ENCODE measurements around the gene ENDOD1. TPM values are rescaled to one million over a fixed set of nuclear protein-coding genes. Genes with fewer than 3 reads are reported as not detected.

ENDOD1 gene
- total RNA-seq, 1 donor from 2014 or later = 30.4 TPM

DNA sequence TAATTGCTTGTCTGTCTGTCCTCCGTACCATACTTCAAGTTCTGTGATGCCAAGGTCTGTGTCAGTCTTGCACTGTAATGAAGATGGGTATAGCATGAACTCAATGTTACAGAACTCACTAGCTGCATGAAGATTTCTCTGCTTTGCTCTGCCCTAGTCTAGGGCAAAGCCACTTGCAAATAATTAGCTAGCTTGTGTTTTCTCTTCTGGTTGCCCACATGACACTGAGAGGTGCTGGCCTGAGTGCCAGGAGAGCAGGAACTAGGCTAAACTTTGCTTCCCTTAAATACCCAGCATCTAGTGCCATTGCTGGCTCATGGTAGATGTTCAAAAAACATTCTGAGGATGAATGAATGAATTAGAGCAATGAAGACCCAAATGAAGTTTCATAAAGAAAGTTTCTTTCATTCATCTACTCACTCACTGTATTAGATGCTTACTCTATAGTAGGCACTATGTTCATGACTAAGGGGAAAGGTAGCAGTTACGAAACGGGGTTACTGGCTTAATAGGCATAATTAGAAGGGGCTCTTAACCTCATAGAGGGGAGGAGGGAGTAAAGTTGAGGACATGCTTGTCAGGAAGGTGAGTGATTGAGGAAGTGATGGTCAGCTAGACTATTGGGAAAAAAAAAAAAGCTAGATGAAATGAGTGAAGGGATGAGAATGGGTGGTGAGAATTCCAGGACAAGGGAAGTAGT, 4.4 kb upstream of the ENDOD1 start:
- DNase-seq (no peak), ATAC-seq (no peak)
- H3K4me3 ChIP-seq = no peak overlapping the region
- TF ChIP-seq, protein P1, sequence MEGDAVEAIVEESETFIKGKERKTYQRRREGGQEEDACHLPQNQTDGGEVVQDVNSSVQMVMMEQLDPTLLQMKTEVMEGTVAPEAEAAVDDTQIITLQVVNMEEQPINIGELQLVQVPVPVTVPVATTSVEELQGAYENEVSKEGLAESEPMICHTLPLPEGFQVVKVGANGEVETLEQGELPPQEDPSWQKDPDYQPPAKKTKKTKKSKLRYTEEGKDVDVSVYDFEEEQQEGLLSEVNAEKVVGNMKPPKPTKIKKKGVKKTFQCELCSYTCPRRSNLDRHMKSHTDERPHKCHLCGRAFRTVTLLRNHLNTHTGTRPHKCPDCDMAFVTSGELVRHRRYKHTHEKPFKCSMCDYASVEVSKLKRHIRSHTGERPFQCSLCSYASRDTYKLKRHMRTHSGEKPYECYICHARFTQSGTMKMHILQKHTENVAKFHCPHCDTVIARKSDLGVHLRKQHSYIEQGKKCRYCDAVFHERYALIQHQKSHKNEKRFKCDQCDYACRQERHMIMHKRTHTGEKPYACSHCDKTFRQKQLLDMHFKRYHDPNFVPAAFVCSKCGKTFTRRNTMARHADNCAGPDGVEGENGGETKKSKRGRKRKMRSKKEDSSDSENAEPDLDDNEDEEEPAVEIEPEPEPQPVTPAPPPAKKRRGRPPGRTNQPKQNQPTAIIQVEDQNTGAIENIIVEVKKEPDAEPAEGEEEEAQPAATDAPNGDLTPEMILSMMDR (IDR thresholded peaks at IDR 0.05) = no peak
- H3K27me3 ChIP-seq (ENCODE audit: low read depth) = no peaks in the 10 kb centered on the region
- intact Hi-C loops (cut with DNase I) = no loop called here
- no peak overlapping the region for H3K27ac ChIP-seq
- H3K36me3 ChIP-seq = no peaks in the 10 kb centered on the region
- peaks cover 19% of the 10 kb centered on the region for H3K4me1 ChIP-seq
- no peaks in the 10 kb centered on the region for H3K9me3 ChIP-seq

- no peak overlapping the region for H3K27ac ChIP-seq
- ATAC-seq (no peak), DNase-seq (no peak)
- intact Hi-C loops (cut with DNase I) = no loop called here
- H3K4me1 ChIP-seq = peaks cover 25% of the 10 kb centered on the region
- H3K27me3 ChIP-seq (ENCODE audit: low read depth) = no peaks in the 10 kb centered on the region
- H3K36me3 ChIP-seq = no peaks in the 10 kb centered on the region
- TF ChIP-seq, protein P1 (IDR thresholded peaks at IDR 0.05) = no peak
- no peak overlapping the region for H3K4me3 ChIP-seq
- H3K9me3 ChIP-seq = no peaks in the 10 kb centered on the region
Observed at GRCh38 chr11:95086151-95086550, 3.5 kb upstream of the ENDOD1 start.

DNA sequence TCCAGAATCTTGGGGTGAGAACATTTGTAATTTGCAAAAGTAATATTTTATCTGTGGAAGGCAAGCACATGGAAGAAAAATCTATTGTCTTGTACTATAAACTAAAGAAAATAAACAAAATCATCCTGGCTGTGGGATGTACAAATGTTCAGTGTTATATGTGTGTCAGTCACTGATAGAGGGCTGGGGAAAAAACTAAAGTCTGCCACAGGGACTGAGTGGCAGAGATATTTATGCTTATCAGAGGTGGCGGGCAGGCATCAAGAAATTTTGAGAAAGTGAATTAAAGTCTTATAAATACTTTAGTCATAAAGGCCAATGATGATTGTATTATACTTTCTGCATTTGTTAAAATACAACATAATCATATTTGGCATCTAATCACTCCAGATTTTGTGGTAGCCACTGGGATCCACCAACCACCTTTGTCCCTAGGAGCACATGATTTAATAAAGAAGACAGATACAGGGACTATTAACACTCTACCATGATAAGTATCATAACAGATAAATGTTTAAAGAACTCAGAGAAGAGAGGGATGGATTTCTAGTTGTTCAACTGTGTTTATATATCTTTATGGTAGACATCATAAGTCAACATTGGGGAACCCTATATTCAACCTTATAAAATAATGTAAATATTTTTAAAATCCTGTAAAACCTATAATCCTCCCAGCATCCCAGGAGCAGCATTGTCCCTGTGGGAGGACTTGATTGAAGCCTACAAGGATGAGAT, 2.6 kb upstream of the ENDOD1 start:
- peaks cover 27% of the 10 kb centered on the region for H3K4me1 ChIP-seq
- TF ChIP-seq, protein P1 (IDR thresholded peaks at IDR 0.05) = no peak
- H3K36me3 ChIP-seq = no peaks in the 10 kb centered on the region
- H3K27ac ChIP-seq = no peak overlapping the region
- intact Hi-C loops (cut with DNase I) = no loop called here
- no peaks in the 10 kb centered on the region for H3K9me3 ChIP-seq
- ATAC-seq (no peak), DNase-seq (no peak)
- no peaks in the 10 kb centered on the region for H3K27me3 ChIP-seq (ENCODE audit: low read depth)
- H3K4me3 ChIP-seq = no peak overlapping the region

DNA sequence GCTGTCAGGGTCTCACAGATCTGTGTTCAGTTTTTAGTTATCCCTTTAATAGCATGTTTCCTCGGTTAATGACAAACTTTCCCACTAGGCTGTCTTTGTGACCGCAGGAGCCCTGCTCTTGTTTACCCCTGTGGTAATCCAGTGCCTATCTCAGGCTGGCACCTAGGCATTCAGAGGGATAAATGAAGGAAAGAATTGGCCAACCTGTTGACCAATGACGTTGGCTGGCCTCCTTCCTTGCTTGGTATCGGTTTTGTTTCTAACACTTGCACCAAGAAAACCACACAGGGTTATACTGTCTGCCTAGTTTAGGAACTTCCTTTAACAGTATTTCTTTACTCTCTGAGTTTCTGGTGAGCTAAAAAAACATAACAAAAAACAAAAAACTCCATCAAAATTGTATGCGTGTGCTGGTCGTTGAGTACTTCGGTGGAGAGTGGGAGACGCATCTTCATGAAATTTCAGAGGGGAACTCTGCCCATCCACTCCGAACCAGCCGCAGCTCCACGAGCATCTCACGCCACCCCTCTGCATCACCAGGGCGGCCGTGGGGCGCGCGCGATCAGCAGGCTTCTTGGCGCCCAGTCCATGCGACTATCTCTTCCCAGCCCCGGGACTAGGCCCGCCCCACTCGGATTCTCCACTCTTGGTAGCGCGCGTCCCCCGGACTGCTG, 563 bp upstream of the ENDOD1 start:
- Histone ChIP-seq H3K9me3 (no peaks in the 10 kb centered on the region), H3K27me3 (ENCODE audit: low read depth) (no peaks in the 10 kb centered on the region), H3K4me1 (peaks cover 42% of the 10 kb centered on the region), H3K27ac (peak overlapping the region; percentile 96), H3K36me3 (no peaks in the 10 kb centered on the region), H3K4me3 (peak overlapping the region; percentile 95)
- no peak for DNase-seq
- peak; percentile 68 to 74 for ATAC-seq
- TF ChIP-seq, protein P1 (IDR thresholded peaks at IDR 0.05) = no peak
- intact Hi-C loops (cut with DNase I) = no loop called here

DNA sequence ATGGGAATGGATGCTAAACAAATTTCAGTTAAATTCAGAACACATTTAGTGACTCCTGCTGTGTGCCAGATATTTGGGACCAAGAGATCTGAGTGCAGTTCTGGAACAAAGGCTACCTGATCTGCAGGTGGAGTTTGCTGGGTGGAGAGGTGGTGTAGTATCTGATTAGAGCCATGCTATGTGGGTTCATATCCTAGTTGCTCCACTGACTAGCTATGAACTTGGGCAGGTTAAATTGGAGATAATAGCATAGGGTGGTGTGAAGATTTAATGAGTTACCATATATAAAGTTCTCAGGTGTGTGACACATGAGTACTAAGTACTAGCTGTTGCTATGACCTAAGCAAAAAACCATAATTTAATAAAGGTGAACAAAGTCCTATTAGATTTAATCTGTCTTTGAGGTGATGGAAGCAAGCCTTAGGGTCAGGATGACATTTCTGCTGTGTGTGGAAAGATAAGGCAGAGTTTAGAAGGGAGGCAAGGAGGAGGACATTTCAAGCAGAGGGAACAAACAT, 2.1 kb downstream of the ENDOD1 start:
- no peak overlapping the region for H3K27ac ChIP-seq
- intact Hi-C loops (cut with DNase I) = no loop called here
- H3K4me1 ChIP-seq = peaks cover 52% of the 10 kb centered on the region
- H3K36me3 ChIP-seq = no peaks in the 10 kb centered on the region
- no peak for DNase-seq
- ATAC-seq = no peak
- H3K27me3 ChIP-seq (ENCODE audit: low read depth) = no peaks in the 10 kb centered on the region
- H3K9me3 ChIP-seq = no peaks in the 10 kb centered on the region
- TF ChIP-seq, protein P1 (IDR thresholded peaks at IDR 0.05) = no peak
- H3K4me3 ChIP-seq = no peak overlapping the region
